Neural crest cell (in vitro differentiated cells): Measurements from ENCODE around the gene TLR6. TPM values are rescaled to one million over a fixed set of nuclear protein-coding genes. Genes with fewer than 3 reads are reported as not detected.

ENCODE experiments used
- DNase-seq: peaks from one replicate; pipeline ENCODE4 v3.0.0; 2021; ENCODE audit warnings: low read depth, mixed read lengths, low spot score
- H3K27ac Mint-ChIP-seq: one replicate; pipeline ENCODE4 v1.8.0; 2021; ENCODE audit warnings: mild to moderate bottlenecking, mixed read lengths; ENCODE audit not compliant: unreplicated experiment
- H3K27me3 Mint-ChIP-seq: 2 replicates; pipeline ENCODE4 v1.8.0; 2021; ENCODE audit warnings: low read depth, mild to moderate bottlenecking, mixed read lengths
- H3K36me3 Mint-ChIP-seq: 2 replicates; pipeline ENCODE4 v1.8.0; 2021; ENCODE audit warnings: low read depth, mild to moderate bottlenecking, mixed read lengths
- H3K4me1 Mint-ChIP-seq: 2 replicates; pipeline ENCODE4 v1.8.0; 2021; ENCODE audit warnings: mixed read lengths
- H3K4me3 Mint-ChIP-seq: one replicate; pipeline ENCODE4 v1.8.0; 2021; ENCODE audit warnings: mild to moderate bottlenecking, mixed read lengths
- H3K9me3 Mint-ChIP-seq: 2 replicates; pipeline ENCODE4 v1.8.0; 2021; ENCODE audit warnings: mixed read lengths
- CTCF ChIP-seq: fragments of 200-600 bp; sonication (generic); conservative IDR thresholded peaks from 2 replicates; pipeline ENCODE4 v1.5.0; 2021; ENCODE audit warnings: antibody characterized with exemption, mild to moderate bottlenecking
- total RNA-seq: library from RNA; stranded (reverse); gene quantifications from 2 replicates; pipeline ENCODE4 v1.2.1, GENCODE V29; 2021

Gene TLR6
- total RNA-seq, 1 donor from 2014 or later, result 0.19 TPM

GRCh38 chr4:38795087-38795486, 61.5 kb downstream of the TLR6 start:
- DNase-seq, result no peak
- no peaks in the 10 kb centered on the region for H3K27me3 Mint-ChIP-seq
- peaks cover 2% of the 10 kb centered on the region for H3K9me3 Mint-ChIP-seq
- no peak overlapping the region for H3K4me3 Mint-ChIP-seq
- no peak overlapping the region for H3K27ac Mint-ChIP-seq
- no peaks in the 10 kb centered on the region for H3K36me3 Mint-ChIP-seq
- TF ChIP-seq CTCF, result no peak
- no peaks in the 10 kb centered on the region for H3K4me1 Mint-ChIP-seq

GRCh38 chr4:38794051-38794450, 62.6 kb downstream of the TLR6 start:
- DNase-seq, result no peak
- Mint-ChIP-seq H3K27ac (peak overlapping the region; percentile 44), H3K9me3 (no peaks in the 10 kb centered on the region), H3K4me3 (no peak overlapping the region), H3K27me3 (no peaks in the 10 kb centered on the region), H3K4me1 (no peaks in the 10 kb centered on the region), H3K36me3 (no peaks in the 10 kb centered on the region)
- no peak for TF ChIP-seq CTCF

GRCh38 chr4:38791010-38791409, 65.6 kb downstream of the TLR6 start:
- Mint-ChIP-seq H3K9me3 (no peaks in the 10 kb centered on the region), H3K36me3 (no peaks in the 10 kb centered on the region), H3K4me1 (no peaks in the 10 kb centered on the region), H3K4me3 (no peak overlapping the region), H3K27me3 (no peaks in the 10 kb centered on the region), H3K27ac (no peak overlapping the region)
- no peak for DNase-seq
- TF ChIP-seq CTCF, result no peak

GRCh38 chr4:38788317-38788716, 68.3 kb downstream of the TLR6 start:
- TF ChIP-seq CTCF, result no peak
- no peaks in the 10 kb centered on the region for H3K4me1 Mint-ChIP-seq
- H3K27me3 Mint-ChIP-seq, result no peaks in the 10 kb centered on the region
- H3K4me3 Mint-ChIP-seq, result no peak overlapping the region
- H3K27ac Mint-ChIP-seq, result no peak overlapping the region
- no peaks in the 10 kb centered on the region for H3K9me3 Mint-ChIP-seq
- DNase-seq, result no peak
- no peaks in the 10 kb centered on the region for H3K36me3 Mint-ChIP-seq

- Mint-ChIP-seq H3K27me3 (no peaks in the 10 kb centered on the region), H3K36me3 (no peaks in the 10 kb centered on the region), H3K4me3 (no peak overlapping the region), H3K4me1 (peaks cover 2% of the 10 kb centered on the region), H3K9me3 (no peaks in the 10 kb centered on the region), H3K27ac (no peak overlapping the region)
- TF ChIP-seq CTCF, result no peak
- DNase-seq, result no peak
Measured at GRCh38 chr4:38787693-38788092, 68.9 kb downstream of the TLR6 start.

- Mint-ChIP-seq H3K27ac (no peak overlapping the region), H3K36me3 (no peaks in the 10 kb centered on the region), H3K9me3 (no peaks in the 10 kb centered on the region), H3K4me1 (peaks cover 3% of the 10 kb centered on the region), H3K27me3 (no peaks in the 10 kb centered on the region), H3K4me3 (no peak overlapping the region)
- no peak for TF ChIP-seq CTCF
- DNase-seq, result no peak
Measured at GRCh38 chr4:38785901-38786402, 70.7 kb downstream of the TLR6 start.
